ENCODE results near the gene CIT.
"Not testable (repeated sequence)": the region's sequence is repeated elsewhere in the genome, so short reads cannot be mapped to it uniquely, and the experiment has no call there.

Gene CIT

DNA sequence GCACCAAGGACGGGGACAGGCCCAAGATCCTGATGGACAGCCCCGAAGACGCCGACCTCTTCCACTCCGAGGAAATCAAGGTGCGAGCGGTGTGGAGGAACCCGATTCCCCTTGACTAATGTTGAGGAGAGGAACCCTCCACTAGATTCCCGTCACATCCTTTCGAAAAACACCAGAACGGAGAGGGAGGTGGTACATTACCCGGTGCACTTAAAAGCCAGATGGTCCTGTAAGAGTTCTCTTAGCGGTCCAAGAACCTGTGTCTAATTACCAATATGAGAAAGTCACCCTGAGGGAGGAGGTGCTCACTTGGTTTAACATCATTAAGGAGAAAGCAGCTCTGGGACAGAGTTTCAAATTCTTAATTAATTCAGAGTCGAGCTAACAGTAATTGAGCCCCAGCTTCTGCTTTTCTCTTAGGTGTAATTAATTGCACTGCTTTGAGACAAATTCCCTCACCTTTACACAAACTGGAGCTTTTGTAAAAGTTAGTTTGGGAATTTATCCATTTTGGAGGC lies 208.7 kb downstream of the CIT start:
- DNase-seq = no peak

DNA sequence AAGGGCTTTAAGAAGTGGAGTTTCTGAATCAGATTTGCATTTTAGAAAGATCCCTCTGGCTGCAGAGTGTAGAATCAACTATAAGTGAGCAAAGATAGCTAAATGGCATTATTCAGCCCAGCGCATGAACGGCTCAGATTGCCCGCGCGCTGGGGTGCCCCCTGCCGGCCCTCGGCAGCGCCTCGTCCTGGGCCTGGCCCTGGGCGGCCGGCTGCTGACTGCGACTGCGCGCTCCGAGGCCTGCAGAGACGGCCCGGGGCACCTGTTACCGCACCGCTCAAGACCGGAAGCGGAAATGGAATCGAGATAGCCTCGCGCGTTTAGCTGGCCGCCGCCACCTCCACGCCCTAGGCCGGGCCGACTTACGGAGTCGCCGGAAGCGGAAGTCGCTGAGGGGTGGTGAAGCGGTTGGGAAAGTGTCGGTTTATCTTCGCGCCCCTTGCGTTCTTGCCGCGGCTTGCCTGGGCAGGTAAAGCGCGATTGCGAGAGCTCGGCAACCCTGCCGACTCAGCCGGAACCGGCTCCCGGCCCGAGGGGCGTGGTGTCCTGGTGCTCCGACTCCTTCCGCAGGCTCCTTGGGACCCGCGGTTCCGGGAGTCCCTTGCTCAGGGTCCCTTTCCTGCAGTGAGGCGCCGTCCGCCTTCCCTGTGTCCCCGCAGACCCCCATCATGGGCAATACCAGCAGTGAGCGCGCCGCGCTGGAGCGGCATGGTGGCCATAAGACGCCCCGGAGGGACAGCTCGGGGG lies 209.4 kb downstream of the CIT start, which contains the start of gene PRKAB1:
Gene PRKAB1 (plus strand): TSS at position 557 of the 747 bp plus-strand sequence. CDS start 112 bp downstream, at position 669.
- DNase-seq = peak; percentile 97

DNA sequence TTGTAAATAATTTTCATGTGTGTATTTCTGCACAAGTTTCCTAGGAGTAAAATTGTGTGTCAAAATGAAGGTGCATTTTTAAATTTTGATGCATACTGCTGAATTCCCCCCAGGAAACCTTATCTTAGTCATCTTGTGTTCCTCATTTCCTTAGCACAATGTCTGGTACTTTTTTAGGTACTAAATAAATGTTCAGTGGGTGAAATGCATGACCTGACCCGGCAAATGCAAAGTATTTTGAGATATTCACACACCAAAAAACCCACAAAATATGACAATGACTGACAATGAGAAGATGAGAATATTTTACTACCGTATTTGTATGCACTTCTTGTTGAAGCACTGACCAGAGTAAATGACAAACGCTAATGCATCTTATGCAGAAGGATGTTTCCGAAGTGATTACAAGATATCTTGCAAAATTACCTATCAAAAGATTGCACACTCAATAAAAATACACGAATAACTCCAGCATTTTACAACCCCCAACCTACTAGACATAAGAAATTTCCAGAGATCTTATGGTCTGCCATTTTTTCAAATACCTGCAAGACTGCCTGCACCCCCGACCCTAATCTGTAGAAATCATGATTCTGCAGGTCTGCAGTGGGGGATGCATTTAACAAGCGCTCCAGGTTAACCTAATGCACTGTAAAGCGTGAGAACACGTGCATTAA lies 210.1 kb downstream of the CIT start:
- DNase-seq = no peak

DNA sequence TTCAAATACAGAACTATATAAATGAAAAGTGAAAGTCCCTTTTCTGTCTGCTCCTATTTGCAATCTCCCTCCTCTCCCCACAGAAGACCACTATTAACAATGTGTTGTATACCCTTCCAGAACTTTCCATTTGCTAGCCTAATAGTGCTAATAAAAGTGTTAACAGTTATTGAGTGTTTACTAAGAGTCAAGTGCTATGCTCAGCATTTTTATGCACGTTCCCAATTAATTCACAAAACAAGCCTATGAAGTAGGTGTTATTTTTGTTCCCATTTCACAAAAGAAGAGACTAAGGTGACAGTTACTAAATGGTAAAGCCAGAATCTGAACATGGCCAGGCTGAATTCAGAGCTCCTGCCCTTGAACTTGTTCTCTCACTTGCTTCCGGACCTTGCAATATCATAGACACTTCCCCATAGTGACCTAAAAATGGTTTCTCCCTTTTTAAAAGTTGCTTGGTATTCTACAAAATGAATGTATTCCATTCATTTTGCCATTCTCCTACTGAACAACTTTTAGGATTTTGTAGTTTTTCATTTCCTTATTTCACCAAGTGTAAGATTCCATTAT lies 210.8 kb downstream of the CIT start:
- DNase-seq = no peak

DNA sequence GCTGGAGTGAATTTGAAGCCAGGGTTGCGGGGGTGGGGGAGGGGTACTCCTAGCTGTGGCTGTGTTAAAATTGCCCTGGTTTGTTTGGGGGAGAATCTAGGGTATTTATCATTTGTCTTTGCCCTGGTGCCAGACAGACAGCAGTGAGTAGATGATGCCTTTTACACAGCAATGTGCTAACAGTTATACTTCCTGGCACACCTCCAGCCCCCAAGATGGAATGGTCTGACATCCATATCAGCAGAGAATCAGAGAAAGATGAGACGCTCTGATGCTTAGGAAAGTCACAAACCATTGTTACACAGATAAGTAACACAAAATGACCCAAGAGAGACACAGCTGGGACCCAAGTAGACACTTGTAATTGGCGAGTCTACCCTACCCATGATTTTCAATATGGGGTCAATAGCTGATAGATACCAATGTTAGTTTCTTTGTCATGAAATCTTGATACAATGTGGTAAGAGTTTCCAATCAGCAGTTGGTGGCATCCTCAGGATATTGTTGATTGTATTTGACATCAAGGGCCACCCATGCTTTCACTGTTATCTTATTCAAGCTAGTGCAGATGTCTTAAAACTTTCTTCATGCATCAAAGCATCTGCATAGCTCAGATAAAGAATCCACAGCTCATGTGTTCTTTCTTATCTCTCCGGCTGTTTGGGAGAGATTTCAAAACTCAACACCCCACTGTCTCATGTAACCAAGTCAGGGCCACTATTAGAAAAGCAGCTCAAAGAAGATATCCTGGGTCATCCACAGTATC lies 211.8 kb downstream of the CIT start:
- DNase-seq = no peak

DNA sequence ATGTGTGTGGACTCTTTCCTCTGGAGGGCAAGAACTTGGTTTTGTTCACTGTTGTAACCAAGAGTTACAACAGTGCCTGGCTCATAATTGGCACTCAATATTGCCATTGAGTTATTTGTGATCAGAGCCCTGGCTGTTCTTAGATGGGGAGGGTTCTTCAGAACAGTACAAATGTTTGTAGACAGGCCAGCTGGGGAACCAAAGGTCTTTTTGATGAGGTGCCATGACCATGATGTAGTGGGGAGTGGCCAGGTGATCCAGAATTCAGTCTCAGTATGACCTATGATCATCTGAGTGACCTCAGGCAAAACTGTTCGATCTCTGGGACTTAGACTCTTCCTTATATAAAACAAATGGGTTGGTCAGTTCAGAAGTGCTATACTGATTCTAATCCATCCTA lies 212.5 kb downstream of the CIT start:
- DNase-seq = no peak

DNA sequence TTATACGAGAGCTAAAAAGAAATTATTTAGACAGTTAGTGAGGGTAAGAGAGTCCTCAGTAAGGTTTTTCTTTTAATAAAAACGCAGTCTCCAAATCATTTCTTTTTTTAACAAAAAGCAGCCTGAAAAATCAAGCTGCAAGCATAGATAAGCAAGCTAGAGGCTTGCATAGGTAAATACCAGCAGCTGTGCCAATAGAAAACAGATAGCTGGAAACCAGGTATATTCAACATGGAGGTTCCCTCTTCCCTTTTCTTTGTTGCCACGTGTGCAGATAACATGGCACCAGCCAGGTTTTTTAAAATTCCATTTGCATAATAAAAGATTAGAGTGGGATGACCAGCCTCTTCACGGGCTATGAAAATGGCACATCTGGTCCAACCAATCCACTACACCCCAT lies 215.2 kb downstream of the CIT start:
- no peak for DNase-seq

DNA sequence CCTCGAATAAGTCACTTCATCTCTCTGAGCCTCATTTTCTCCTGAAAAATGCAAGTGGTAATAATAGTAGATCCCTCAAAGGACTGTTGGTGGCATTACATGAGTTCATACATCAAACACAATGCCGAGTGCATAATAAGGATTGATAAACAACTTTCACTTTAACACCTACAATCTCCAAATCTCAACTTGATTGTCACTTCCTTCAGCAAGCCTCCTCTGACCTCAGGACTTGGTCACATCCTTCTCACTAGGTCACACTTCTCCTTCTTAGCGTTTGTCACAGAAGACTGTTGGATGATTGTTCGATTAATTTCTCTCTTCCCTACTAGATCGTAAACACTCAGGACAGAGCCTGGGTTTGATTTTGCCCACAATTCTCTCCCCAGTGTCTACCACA lies 217.0 kb downstream of the CIT start:
- no peak for DNase-seq

DNA sequence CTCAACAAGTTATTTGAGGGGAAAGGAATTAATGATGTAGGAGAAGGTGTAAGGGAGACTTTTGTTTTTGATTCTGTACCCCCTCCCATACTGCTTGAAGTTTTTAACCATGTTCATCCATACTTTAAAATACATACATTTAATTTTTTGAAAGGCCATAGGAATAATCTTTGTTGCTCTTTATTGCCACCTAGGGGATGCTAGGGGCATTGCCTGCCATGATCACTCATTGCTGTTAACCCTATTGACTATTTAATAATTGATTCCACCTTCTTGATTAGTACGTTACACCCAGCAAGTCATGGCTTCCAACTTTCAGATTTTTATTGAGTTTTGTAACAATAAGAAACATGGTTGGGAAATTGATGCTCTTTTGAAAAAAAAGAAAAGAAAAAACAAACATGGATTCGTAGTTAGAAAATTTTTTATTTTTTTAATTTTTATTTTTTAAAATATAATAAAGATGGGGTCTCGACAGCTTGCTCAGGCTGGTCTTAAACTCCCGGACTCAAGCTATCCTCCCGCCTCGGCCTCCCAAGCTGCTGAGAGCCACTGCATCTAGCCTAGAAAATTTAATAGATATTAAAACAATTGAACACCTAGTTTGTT lies 217.7 kb downstream of the CIT start:
- DNase-seq = peak; percentile 55

DNA sequence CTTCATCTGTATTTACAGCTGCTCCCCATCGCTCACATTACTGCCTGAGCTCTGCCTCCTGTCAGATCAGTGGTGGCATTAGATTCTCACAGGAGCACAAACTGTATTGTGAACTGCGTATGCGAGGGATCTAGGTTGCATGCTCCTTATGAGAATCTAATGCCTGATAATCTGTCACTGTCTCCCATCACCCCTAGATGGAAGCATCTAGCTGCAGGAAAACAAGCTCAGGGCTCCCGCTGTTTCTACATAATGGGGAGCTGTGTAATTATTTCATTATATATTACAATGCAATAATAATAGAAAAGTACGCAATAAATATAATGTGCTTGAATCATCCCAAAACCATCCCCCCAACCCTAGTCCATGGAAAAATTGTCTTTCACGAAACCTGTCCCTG lies 219.0 kb downstream of the CIT start:
- not testable (repeated sequence) for DNase-seq

DNA sequence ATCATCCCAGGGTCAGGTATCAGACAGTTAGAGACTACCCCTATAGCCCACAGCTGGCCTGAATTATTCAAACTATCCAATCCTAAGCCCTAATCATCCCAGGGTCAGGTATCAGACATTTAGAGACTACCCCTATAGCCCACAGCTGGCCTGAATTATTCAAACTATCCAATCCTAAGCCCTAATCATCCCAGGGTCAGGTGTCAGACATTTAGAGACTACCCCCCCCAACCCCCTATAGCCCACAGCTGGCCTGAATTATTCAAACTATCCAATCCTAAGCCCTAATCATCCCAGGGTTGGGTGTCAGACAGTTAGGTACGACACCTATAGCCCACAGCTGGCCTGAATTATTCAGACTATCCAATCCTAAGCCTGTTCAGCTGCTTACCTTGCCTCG lies 220.1 kb downstream of the CIT start:
- DNase-seq = not testable (repeated sequence)

DNA sequence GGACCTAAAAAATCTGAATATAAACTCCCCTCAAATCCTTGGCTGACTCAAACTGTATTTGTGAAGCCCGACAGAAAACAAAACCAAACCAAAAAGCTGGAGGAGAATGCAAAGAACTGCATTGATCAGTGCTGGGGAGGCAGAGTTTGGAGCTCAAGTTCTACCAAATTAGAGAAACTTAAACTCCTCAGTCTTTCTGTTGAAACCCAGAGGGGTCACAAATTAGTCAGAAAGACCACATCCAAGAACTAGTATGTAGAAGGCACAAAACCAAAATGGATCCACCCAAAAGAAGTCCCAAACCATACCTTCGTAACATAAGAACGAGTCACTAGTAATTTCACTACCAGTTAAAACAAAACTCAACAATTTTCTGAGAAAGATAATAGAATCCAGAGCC lies 224.5 kb downstream of the CIT start:
- DNase-seq = no peak

DNA sequence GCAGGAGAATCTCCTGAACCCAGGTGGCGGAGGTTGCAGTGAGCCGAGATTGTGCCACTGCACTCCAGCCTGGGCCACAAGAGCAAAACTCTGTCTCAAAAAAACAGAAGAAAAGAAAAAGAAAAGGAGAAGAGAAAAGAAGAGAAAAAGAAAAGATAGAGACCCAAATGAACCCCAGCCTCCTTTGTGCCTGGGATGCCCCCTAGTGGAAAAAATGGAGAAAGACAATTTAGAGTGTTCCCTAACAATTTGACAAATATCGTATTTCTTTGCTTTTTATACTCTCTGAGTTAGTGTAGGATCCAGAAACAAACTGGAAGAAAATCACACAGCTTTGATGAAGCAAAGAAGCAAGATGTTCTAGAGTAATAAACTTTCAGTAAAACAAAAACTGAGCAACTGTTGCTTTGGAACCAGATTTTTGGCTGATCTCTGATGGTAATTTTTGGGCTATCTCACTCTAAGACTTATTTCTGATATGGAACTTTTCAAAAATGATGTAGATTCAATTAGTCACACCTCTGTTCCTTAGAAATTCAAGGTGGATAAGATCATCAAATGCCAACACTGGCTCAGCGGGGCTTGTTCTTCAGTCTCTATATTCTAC lies 227.8 kb downstream of the CIT start:
- no peak for DNase-seq

DNA sequence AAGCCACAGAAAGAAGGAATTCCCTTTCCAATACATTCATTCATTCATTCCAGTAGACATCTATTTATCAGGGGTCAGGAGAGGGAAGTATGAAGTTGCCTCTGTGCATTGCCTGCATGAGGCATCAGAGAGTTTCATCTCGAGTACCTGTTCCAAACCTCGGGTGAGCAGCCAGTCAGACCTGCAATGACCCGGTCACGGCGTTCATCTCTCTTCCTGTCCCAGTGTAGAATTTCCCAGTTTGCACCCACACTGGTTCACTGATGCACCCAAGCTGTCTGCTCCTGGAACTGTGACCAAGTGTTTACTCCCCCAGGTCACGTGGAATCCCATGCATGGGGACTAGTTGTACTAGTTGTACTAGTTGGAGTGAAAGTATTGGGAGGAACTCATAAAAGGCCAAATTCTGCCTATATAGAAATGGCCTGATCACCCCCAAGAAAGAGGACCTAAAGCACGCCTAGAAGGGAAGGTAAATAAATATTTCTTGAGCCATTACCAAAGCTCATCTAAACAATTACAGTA lies 231.5 kb downstream of the CIT start:
- DNase-seq = no peak

DNA sequence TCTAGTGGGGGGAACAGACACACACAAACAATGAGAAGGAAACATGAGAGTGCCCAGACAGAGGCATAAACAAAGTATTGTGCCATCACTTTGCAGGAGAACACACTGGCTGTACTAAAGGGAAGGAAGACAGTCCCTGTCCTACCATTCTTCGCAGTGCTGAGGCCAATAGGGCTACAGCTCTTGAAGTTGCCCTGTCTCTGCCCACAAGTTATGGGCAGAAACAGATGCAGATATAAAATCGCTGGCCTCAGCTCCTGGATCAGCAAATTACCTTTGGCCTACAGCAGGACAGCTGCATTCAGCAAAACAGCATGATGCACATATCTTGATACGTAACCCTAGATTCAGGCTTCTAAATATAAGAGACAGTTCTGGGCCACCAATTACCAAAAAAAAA lies 232.2 kb downstream of the CIT start:
- no peak for DNase-seq

DNA sequence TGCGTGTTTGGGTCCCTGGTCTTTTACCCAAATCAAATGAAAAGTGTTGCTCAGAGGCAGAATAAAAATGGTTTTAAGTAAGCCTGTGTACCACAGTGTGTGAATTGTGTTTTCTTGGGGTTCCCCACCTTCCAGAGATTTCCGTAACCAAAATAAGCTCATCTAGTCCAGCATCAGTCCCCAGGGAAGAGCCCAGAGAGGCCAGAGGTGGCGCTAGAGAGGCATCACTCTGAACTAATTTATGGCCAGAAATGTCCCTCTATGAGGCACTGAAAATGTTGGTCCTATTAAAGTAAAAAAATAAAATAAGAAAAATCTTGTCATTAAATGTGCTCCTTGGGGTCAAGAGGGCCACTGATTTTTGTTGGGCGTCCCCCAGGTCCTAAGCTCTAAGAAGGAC lies 234.1 kb downstream of the CIT start:
- DNase-seq = no peak

All from stimulated activated CD4-positive, alpha-beta T cell treated with anti-CD3 and anti-CD28 coated beads, Interleukin-15, amount 100 ng/mL, for 24 hours (primary cell).